Muscle layer of duodenum (tissue), 2 donors: Measurements from ENCODE around the gene SLIT1.

ENCODE experiments used
- H3K27ac ChIP-seq: one replicate; pipeline ENCODE4 v1.7.0; 2013; ENCODE audit warnings: mild to moderate bottlenecking, low read length
- H3K27me3 ChIP-seq: one replicate; pipeline ENCODE4 v1.7.0; 2013; ENCODE audit warnings: low read depth, mild to moderate bottlenecking, control low read depth, low read length
- H3K36me3 ChIP-seq, 2 donors: one replicate each; pipeline ENCODE4 v1.7.0; 2013; ENCODE audit warnings: low read length in 2 of 2, control low read depth in 1 of 2, mild to moderate bottlenecking in 1 of 2; ENCODE audit not compliant: insufficient read depth in 2 of 2, control insufficient read depth in 1 of 2
- H3K4me1 ChIP-seq, 2 donors: one replicate each; pipeline ENCODE4 v1.7.0; 2013; ENCODE audit warnings: low read length in 2 of 2, mild to moderate bottlenecking in 2 of 2, control low read depth in 1 of 2, moderate library complexity in 1 of 2; ENCODE audit not compliant: insufficient read depth in 2 of 2, control insufficient read depth in 1 of 2
- H3K4me3 ChIP-seq, 2 donors: one replicate each; pipeline ENCODE4 v1.7.0; 2013; ENCODE audit warnings: low read length in 2 of 2, low read depth in 1 of 2, mild to moderate bottlenecking in 1 of 2
- H3K9me3 ChIP-seq, 2 donors: one replicate each; pipeline ENCODE4 v1.7.0; 2013; ENCODE audit warnings: low read length in 2 of 2, control low read depth in 1 of 2, mild to moderate bottlenecking in 1 of 2; ENCODE audit not compliant: control insufficient read depth in 1 of 2
- donor health status: healthy.

Gene SLIT1

DNA sequence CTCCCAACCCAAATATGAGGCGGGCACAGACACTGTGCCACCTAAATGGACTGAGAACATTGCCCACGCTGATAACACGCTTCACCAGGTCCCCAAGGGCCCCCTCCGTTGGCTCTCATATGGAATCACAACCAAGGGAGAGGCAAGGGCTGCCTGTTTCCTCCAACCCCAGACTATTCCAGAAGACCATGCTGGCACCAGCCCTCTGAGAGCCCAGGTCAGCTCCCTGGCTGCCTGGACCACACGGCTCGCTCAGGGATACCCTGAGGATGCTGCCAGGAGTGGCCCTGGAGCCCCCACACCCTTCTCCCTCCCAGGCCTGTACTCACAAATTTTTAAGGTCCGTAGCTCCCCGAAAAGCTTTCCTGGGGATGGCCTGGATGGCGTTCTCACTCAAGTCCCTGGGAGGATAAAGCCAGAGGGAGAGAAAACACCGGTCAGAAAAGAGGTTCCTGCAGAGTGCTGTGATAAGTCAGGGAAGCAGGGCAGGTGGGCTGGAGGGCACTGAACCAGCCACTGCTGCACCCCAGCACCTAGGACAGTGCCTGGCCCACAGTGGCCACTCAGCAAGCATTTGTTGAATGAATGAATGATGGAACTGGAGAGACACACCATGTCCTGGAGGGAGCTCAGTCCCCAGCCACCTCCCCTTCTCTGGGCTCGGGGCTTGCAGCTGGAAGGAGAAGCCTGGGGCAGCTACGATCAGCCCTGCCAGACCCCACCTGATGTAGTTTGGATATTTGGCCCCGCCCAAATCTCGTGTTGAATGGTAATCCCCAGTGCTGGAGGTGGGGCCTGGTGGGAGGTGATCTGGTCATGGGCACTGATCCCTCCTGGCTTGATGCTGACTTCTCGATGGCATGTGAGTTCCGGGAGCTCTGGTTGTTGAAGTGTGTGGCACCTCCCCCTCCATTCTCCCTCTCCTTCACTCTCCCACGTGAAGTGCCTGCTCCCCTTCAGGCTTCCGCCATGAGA is 119.8 kb downstream of the SLIT1 start:
- no peaks in the 10 kb centered on the region for H3K27me3 ChIP-seq
- H3K9me3 ChIP-seq = peaks cover 0 to 5% of the 10 kb centered on the region in 2 donors
- H3K36me3 ChIP-seq = no peaks in the 10 kb centered on the region
- no peak overlapping the region for H3K27ac ChIP-seq
- H3K4me1 ChIP-seq = no peaks in the 10 kb centered on the region
- H3K4me3 ChIP-seq = no peak overlapping the region

DNA sequence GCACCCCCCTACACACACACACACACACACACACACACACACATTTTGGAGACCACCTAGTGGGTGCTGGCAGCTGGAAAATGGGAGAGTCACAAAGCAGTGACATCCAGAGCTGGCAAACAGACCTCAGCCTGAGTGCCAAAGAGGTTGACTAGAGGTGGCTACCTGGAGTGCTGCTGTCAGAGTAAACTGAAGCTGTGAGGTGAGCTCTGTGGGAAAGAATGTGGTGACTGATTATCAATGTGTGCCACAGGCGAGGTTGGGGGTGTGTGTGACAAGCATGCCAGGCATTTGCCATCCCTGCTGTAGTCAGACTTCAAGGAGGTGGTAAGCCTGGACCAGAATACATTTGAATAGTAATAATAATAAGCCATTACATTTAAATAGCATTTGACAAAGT is 120.6 kb downstream of the SLIT1 start:
- no peak overlapping the region for H3K4me3 ChIP-seq

DNA sequence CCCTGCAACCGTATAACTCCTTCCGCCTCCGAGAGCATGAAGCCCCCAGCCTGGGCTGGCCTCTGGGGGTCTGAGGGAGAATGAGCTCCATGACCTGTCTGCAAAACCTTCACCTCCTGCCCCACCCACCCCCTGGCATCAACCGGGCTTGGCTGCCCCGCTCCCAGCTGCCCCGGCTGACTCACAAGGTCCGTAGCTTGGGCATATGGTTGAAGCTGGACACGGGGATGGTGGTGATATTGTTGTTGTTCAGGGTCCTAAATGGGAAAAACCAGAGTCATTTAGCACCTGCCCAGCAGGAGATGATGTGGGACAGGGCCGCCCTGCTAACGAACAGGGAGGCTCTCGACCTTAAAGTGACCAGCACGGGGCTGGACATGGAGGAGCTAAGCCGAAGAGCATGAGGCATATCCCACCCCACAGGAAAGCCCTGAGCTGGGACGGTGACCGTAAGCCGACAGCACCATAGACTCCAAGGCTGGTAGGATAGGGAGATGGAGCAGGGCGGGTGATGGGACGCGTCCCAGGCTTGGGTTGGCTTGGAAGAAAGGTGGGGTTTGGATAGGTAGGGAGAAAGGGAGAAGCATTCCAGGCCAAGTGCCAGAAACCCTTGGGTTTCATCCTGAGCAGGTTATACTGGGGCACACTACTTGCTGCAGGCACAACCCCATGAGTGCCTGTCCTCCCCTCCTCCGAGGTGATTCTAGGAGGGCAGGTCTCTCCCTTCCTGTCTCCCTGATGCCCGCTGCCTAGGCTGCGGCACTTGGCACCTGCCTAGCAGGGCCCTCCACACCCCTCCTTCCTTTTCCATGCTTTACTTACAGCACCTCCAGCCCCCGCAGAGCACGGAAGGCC is 121.5 kb downstream of the SLIT1 start:
- H3K9me3 ChIP-seq = no peaks in the 10 kb centered on the region
- no peaks in the 10 kb centered on the region for H3K27me3 ChIP-seq
- H3K4me3 ChIP-seq = no peak overlapping the region
- no peaks in the 10 kb centered on the region for H3K4me1 ChIP-seq
- no peak overlapping the region for H3K27ac ChIP-seq
- H3K36me3 ChIP-seq = no peaks in the 10 kb centered on the region

More for the DNA sequence above, 120.6 kb downstream of the SLIT1 start:
- H3K27me3 ChIP-seq = no peaks in the 10 kb centered on the region
- no peak overlapping the region for H3K27ac ChIP-seq
- H3K9me3 ChIP-seq = peaks cover 0 to 4% of the 10 kb centered on the region in 2 donors
- no peaks in the 10 kb centered on the region for H3K4me1 ChIP-seq
- H3K36me3 ChIP-seq = no peaks in the 10 kb centered on the region

DNA sequence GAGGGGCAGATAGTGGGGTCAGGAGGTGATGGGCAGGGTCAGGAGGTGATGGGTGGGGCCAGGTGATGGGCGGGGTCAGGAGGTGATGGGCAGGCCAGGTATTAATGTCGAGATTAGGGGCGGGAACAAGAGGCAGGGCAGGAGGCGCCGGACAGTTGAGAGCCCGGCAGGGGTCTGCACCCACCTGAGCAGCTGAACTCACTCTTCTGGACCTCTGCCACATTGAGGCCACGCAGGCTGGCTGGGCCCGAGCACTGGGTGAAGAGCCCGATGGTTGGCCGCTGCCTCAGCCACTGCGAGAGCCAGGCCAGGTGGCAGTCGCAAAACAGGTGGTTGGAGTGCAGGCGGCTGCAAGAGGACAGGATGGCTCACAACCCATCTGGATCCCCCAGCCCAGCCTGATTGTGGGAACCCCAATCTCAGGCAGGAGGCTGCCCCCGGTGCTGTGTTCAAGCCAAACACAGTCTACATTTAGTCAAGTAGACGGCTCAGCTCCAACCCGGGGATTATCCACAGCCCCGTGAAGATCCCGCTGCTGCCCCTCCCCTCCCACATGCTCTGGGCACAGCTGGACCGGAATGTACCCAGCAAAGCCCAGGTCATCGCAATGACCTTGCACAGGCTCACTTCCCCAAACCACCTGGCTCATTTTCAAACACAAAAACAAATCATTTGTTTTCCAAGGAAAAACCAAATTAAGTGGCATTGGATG is 122.3 kb downstream of the SLIT1 start:
- Histone ChIP-seq H3K27me3 (no peaks in the 10 kb centered on the region), H3K36me3 (no peaks in the 10 kb centered on the region), H3K27ac (no peak overlapping the region), H3K4me3 (no peak overlapping the region), H3K9me3 (no peaks in the 10 kb centered on the region), H3K4me1 (no peaks in the 10 kb centered on the region)

DNA sequence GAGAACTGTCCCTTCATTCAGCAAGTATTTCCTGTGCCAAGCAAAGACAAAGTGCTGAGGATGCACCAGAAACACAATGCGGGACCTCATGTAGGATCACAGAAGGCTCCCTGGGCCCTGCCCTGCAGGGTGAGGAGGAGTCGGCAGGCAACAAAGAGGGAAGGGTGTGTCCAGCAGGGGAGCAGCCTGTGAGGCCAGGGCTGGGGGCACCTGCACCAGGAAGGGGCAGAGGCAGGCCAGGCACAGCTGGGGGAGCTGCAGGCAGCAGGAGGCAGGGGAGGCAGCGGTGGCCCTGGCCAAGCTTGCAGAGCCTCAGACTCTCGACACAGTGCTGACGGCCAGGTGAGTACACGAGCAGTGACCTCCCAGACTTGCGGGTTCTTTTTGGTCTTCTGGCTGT is 123.3 kb downstream of the SLIT1 start:
- no peaks in the 10 kb centered on the region for H3K36me3 ChIP-seq
- no peak overlapping the region for H3K4me3 ChIP-seq
- H3K4me1 ChIP-seq = no peaks in the 10 kb centered on the region
- H3K27me3 ChIP-seq = no peaks in the 10 kb centered on the region
- H3K27ac ChIP-seq = no peak overlapping the region
- H3K9me3 ChIP-seq = no peaks in the 10 kb centered on the region

DNA sequence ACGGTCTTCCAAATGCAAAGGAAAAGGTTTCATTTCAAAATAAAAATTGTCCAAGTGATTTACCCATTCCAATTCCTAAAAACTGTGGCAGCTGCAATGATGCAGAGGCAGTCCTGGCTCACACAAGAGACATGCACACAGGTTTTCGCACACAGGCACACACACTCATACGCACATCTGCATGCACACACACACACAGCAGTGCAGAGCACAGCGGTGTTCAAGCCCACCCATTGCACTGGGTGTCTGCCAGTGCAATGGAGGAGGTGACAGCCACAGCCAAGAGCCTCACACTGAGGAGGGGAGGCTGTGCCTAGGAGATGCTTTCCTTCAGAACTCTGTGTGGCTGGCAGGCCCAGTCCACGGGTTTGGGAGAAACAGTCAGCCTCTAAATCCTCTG is 123.7 kb downstream of the SLIT1 start:
- Histone ChIP-seq H3K27me3 (no peaks in the 10 kb centered on the region), H3K4me1 (no peaks in the 10 kb centered on the region), H3K9me3 (no peaks in the 10 kb centered on the region), H3K27ac (no peak overlapping the region), H3K36me3 (no peaks in the 10 kb centered on the region), H3K4me3 (no peak overlapping the region)

DNA sequence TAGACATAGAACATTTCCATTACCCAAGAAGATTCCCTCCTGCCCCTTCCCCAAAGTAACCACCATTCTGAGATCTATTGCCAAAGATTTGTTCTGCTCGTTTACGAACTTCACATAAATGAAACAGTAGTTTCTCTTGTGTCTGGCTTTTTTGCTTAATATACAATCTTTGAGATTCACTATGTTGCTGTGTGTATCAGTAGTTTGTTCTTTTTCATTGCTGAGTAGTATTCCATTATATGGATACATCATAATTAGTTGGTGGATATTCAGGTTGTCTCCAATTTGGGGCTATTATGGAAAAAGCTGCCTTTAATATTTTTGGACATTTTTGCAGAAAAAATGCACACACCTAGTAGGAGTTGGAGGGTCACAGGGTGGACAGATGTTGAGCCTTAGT is 124.3 kb downstream of the SLIT1 start:
- Histone ChIP-seq H3K4me3 (no peak overlapping the region), H3K27me3 (no peaks in the 10 kb centered on the region), H3K36me3 (no peaks in the 10 kb centered on the region), H3K4me1 (no peaks in the 10 kb centered on the region), H3K27ac (no peak overlapping the region), H3K9me3 (no peaks in the 10 kb centered on the region)

DNA sequence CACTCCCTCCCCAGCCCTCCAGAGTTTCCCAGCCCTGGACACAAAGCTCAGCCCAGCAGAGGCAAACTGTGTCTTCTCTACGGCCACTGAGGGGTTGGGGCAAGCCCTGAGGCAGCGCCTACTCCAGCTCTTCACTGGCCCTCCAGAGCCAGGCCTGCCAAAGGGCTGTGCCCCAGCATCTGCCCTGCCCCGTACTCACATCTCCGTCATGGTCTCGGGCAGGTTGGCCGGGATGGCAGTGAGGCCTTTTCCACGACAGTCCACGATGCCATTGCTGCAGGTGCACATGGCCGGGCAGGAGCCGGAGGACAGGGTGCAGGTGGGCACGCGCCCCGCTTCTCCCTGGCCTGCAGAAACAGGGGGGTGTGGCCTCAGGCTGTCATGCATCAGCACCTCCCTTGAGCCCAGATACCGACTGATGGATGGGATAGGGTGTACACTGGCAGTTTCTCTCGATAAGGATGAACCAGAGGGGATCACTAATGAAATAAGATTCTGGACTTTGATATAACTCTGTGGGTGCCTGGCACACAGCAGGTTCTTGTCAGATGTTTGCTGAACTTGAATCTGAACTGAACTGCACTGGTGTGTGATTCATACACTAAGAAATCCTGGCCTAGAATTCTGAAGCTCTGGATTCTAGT is 125.2 kb downstream of the SLIT1 start:
- Histone ChIP-seq H3K9me3 (no peaks in the 10 kb centered on the region), H3K27ac (no peak overlapping the region), H3K36me3 (no peaks in the 10 kb centered on the region)

DNA sequence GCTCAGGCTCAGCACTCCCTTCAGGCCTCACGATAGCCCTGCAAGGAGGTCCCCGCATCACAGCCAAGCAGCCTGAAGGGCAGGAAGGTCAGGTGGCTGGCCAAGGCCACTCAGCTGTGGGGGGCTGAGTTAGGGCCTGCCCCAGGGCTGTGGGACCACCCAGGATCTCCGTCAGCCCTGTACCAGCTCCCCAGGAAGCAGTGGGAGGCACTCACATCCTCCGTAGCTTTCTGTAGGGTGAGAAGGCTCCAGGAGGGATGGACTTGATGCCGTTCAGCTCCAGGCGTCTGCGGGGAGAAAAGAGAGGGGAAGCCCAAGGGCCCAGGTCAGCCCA is 125.9 kb downstream of the SLIT1 start:
- Histone ChIP-seq H3K27me3 (no peaks in the 10 kb centered on the region), H3K4me1 (no peaks in the 10 kb centered on the region), H3K27ac (no peak overlapping the region), H3K36me3 (no peaks in the 10 kb centered on the region), H3K9me3 (no peaks in the 10 kb centered on the region), H3K4me3 (no peak overlapping the region)

More for the DNA sequence above, 125.2 kb downstream of the SLIT1 start:
- H3K27me3 ChIP-seq = no peaks in the 10 kb centered on the region
- no peak overlapping the region for H3K4me3 ChIP-seq
- H3K4me1 ChIP-seq = no peaks in the 10 kb centered on the region

DNA sequence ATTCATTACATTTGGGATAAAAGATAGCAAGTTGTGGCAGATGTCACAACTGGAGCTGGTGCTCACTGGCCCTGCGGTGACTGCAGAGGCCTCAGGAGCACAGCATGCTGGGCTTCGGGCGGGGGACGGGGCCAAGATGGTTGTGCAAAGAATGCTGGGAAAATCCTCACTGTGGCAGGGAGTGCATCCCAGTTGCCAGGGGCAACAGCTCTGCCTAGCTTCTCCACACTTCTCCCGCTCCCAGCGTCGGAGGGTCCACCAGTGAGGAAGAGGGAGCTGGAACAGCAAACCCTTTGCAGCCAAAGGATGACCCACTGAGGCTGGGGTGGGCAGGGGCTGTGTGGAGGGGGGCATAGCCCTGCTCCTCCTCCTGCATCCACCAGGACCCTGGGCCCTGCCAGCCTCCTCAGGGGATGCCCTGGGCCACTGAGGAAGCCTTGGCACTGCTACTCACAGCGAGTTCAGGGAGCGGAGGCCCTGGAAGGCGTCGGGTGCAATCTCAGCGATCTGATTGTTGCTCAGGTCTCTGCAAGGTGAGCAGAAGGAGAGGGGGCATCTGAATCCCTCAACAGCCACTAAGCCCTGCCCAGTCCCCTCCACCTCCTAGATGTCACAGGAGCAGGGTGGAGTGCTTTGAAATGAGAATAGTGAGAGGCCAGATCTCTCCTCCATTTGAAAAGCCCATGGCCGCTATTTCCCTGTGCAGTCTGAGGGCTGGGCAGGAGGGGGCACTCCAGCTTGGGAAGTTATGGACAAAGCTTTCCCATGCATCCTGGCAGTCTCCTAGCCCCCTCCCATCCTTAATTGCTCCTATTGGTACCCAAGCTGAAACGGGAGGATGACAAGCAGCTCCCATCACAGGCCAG is 126.5 kb downstream of the SLIT1 start:
- Histone ChIP-seq H3K36me3 (no peaks in the 10 kb centered on the region), H3K27ac (no peak overlapping the region), H3K27me3 (no peaks in the 10 kb centered on the region), H3K4me1 (no peaks in the 10 kb centered on the region), H3K9me3 (no peaks in the 10 kb centered on the region), H3K4me3 (no peak overlapping the region)
